Measurements from ENCODE around the gene MLIP.

MLIP gene

DNA sequence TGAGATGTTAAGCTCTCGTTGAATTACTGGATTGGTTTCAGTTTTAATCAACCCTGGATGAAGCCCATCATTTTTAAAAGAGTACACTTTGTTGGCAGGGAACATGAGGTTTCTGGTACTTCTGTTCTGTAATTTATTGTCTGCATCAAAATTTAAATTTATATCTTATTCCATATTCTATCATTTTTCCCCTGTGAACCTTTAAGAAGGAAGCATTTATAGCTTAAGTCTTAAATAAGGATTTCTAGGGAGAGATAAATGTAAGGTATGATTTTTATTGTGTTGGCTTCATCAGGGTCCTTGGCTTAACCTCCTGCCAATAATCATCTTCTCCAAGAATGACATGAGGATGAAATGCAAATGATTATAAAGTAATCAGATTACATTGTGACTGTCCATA, 40.6 kb downstream of the MLIP start:
- no peaks in the 10 kb centered on the region for H3K27me3 ChIP-seq (ENCODE audit: control insufficient read depth, insufficient read depth, low read length)
- no peak overlapping the region for H3K27ac ChIP-seq (ENCODE audit: low read depth, low read length)
- no peaks in the 10 kb centered on the region for H3K4me1 ChIP-seq (ENCODE audit: control insufficient read depth, insufficient read depth, low read length)
- H3K9ac ChIP-seq (ENCODE audit: low read length): no peak overlapping the region
- no peaks in the 10 kb centered on the region for H3K36me3 ChIP-seq (ENCODE audit: control insufficient read depth, insufficient read depth, low read length)
- H3K4me3 ChIP-seq (ENCODE audit: low read depth, low read length): no peak overlapping the region
- no peaks in the 10 kb centered on the region for H3K9me3 ChIP-seq (ENCODE audit: control insufficient read depth, insufficient read depth, low read depth, low read length)

DNA sequence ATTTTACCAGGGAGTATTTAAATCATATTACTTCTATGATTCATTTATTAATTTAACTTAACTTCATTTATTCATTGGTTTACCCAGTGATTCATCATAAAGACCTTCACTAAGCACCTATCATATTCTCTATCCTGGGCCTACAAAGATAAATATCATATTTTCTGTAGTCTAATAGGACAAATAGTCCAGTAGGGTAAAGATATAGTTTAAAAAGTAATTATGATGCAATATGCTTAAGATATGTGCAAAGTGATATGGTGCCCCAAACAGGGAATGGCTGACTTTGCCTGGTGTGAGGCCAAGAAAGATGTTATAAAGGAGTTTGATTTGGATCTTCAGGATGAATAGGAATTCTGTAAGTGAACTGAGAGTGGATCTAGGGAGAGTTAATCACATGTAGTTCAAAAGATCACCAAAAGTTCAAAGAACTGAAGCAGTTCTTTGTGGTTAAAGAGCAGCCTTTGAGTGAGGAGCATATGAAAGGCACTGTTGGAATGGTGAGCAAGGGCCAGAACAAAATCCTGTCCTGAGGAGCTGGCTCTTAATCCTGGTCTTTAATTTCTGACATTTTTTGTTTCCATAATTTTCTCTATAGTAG, 45.5 kb downstream of the MLIP start:
- Histone ChIP-seq H3K27ac (ENCODE audit: low read depth, low read length) (no peak overlapping the region), H3K4me1 (ENCODE audit: control insufficient read depth, insufficient read depth, low read length) (no peaks in the 10 kb centered on the region), H3K4me3 (ENCODE audit: low read depth, low read length) (no peak overlapping the region), H3K9me3 (ENCODE audit: control insufficient read depth, insufficient read depth, low read depth, low read length) (no peaks in the 10 kb centered on the region), H3K9ac (ENCODE audit: low read length) (no peak overlapping the region), H3K36me3 (ENCODE audit: control insufficient read depth, insufficient read depth, low read length) (no peaks in the 10 kb centered on the region), H3K27me3 (ENCODE audit: control insufficient read depth, insufficient read depth, low read length) (no peaks in the 10 kb centered on the region)

DNA sequence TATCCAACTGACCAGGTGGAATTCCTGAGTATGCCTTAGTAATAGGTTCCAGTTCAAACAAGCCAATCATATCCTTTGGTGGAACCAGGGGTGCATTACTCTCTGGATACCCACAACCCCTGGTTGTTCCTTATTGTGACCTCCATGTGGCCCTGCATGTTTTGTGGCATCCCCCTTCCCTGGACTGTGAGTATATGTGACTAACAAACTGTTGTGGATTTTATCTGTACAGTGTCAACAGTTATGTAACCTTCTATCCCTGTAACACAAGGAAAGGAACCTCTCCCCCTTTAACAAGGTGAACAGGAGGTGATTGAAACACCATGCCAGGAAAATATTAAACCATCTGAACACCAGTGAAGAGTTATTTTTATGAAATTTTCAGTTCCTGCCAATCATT, 46.2 kb downstream of the MLIP start:
- no peaks in the 10 kb centered on the region for H3K27me3 ChIP-seq (ENCODE audit: control insufficient read depth, insufficient read depth, low read length)
- H3K9ac ChIP-seq (ENCODE audit: low read length): no peak overlapping the region
- no peak overlapping the region for H3K27ac ChIP-seq (ENCODE audit: low read depth, low read length)
- no peaks in the 10 kb centered on the region for H3K9me3 ChIP-seq (ENCODE audit: control insufficient read depth, insufficient read depth, low read depth, low read length)
- H3K36me3 ChIP-seq (ENCODE audit: control insufficient read depth, insufficient read depth, low read length): no peaks in the 10 kb centered on the region
- H3K4me1 ChIP-seq (ENCODE audit: control insufficient read depth, insufficient read depth, low read length): no peaks in the 10 kb centered on the region
- no peak overlapping the region for H3K4me3 ChIP-seq (ENCODE audit: low read depth, low read length)

DNA sequence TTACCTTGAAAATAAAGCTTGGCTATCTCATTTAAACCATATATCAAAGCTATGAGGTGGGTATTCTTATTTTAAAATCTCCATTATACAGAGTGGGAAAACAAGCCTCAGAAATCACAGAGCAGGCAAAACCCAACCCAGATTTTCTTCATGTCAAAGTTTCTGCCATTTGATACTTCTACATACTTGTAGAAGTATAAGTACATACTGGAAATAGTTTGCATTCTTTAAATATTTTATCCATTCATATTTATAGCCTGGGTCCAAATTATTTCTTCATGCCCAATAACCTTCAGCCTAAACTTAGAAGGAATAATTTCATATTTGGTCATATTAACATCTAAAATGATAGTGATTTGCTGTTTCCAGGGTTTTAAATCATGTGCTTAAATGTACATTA, 61.8 kb downstream of the MLIP start:
- no peaks in the 10 kb centered on the region for H3K36me3 ChIP-seq (ENCODE audit: control insufficient read depth, insufficient read depth, low read length)
- H3K4me3 ChIP-seq (ENCODE audit: low read depth, low read length): no peak overlapping the region
- H3K9ac ChIP-seq (ENCODE audit: low read length): no peak overlapping the region
- no peak overlapping the region for H3K27ac ChIP-seq (ENCODE audit: low read depth, low read length)
- H3K9me3 ChIP-seq (ENCODE audit: control insufficient read depth, insufficient read depth, low read depth, low read length): no peaks in the 10 kb centered on the region
- H3K27me3 ChIP-seq (ENCODE audit: control insufficient read depth, insufficient read depth, low read length): no peaks in the 10 kb centered on the region
- H3K4me1 ChIP-seq (ENCODE audit: control insufficient read depth, insufficient read depth, low read length): no peaks in the 10 kb centered on the region

DNA sequence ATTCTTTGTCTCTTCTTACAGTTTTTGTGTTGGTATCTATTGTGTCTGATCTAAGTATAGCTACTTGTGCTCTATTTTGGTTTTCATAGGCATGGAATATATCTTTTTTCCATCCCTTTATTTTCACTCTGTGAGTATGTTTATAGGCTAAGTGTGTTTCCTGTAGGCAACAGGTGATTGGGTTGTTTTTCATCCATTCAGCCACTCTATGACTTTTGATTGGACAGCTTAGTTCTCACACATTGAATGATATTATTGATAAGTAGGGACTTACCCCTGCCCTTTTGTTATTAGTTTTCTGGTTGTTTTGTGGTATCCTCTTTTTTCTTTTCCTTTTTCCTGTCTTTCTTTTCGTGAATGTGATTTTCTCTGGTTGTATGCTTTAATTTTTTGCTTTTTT, 67.9 kb downstream of the MLIP start:
- no peak overlapping the region for H3K4me3 ChIP-seq (ENCODE audit: low read depth, low read length)
- H3K36me3 ChIP-seq (ENCODE audit: control insufficient read depth, insufficient read depth, low read length): no peaks in the 10 kb centered on the region
- H3K9ac ChIP-seq (ENCODE audit: low read length): no peak overlapping the region
- H3K27ac ChIP-seq (ENCODE audit: low read depth, low read length): no peak overlapping the region
- no peaks in the 10 kb centered on the region for H3K9me3 ChIP-seq (ENCODE audit: control insufficient read depth, insufficient read depth, low read depth, low read length)
- no peaks in the 10 kb centered on the region for H3K27me3 ChIP-seq (ENCODE audit: control insufficient read depth, insufficient read depth, low read length)
- H3K4me1 ChIP-seq (ENCODE audit: control insufficient read depth, insufficient read depth, low read length): peaks cover 7% of the 10 kb centered on the region; the same call in 1 of the 2 replicates

DNA sequence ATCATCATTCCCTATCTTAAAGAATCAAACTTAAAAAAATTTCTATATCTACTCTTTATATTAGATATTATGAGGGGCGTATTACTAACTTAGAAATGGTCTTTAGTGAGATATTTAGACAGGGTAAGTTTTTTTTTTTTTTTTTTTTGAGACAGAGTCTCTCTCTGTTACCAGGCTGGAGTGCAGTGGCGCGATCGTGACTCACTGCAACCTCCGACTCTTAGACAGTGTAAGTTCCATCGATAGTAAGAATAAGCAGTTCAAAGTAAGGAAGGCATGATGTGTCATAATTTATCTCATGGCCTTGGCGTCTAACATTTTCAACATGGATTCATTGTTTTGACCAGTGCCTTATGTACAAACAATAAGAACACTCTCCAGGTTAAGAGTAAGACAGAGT, 72.4 kb downstream of the MLIP start:
- Histone ChIP-seq H3K27me3 (ENCODE audit: control insufficient read depth, insufficient read depth, low read length) (no peaks in the 10 kb centered on the region), H3K4me1 (ENCODE audit: control insufficient read depth, insufficient read depth, low read length) (peaks cover 7% of the 10 kb centered on the region; the same call in 1 of the 2 replicates), H3K9ac (ENCODE audit: low read length) (no peak overlapping the region), H3K4me3 (ENCODE audit: low read depth, low read length) (no peak overlapping the region), H3K27ac (ENCODE audit: low read depth, low read length) (no peak overlapping the region), H3K36me3 (ENCODE audit: control insufficient read depth, insufficient read depth, low read length) (no peaks in the 10 kb centered on the region), H3K9me3 (ENCODE audit: control insufficient read depth, insufficient read depth, low read depth, low read length) (no peaks in the 10 kb centered on the region)

DNA sequence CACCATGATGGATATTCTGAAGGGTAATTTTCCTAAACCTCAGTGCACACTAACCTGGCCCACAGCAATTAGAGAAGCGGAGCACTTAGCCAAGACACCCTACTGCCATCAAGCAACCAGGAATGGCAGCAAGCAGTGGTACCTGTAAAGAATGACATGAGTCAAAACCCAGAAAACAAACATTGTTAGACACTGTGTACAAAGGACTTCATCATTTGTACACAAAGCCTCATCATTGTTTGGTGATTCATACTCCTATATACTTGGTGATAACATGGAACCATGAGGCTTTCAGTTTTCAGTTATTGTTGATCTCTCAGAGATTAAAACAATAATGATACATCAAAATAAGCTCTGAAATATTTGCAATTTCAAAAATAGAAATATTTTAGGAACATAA, 74.6 kb downstream of the MLIP start:
- Histone ChIP-seq H3K9me3 (ENCODE audit: control insufficient read depth, insufficient read depth, low read depth, low read length) (no peaks in the 10 kb centered on the region), H3K4me1 (ENCODE audit: control insufficient read depth, insufficient read depth, low read length) (no peaks in the 10 kb centered on the region), H3K4me3 (ENCODE audit: low read depth, low read length) (no peak overlapping the region), H3K9ac (ENCODE audit: low read length) (no peak overlapping the region), H3K36me3 (ENCODE audit: control insufficient read depth, insufficient read depth, low read length) (no peaks in the 10 kb centered on the region), H3K27ac (ENCODE audit: low read depth, low read length) (no peak overlapping the region), H3K27me3 (ENCODE audit: control insufficient read depth, insufficient read depth, low read length) (no peaks in the 10 kb centered on the region)

DNA sequence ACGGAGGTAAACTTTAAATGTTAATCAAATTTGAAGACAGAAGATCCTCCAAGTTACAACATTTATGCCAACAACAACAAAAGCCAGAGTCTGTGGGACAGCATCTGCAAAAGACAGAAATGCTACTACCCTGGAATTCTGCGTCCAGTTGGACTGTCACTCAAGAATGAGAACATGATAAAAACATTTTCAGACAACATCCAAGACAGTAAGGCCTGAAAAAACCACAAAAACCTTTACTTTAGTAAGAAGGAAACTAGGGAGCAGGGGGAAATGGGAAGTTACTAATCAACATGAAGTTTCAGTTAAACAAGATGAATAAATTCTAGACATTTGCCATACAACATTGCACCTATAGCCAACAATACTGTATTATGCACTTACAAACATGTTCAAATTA, 77.6 kb downstream of the MLIP start:
- Histone ChIP-seq H3K36me3 (ENCODE audit: control insufficient read depth, insufficient read depth, low read length) (no peaks in the 10 kb centered on the region), H3K9ac (ENCODE audit: low read length) (no peak overlapping the region), H3K4me1 (ENCODE audit: control insufficient read depth, insufficient read depth, low read length) (peaks cover 11% of the 10 kb centered on the region; the same call in 1 of the 2 replicates), H3K9me3 (ENCODE audit: control insufficient read depth, insufficient read depth, low read depth, low read length) (no peaks in the 10 kb centered on the region), H3K27me3 (ENCODE audit: control insufficient read depth, insufficient read depth, low read length) (no peaks in the 10 kb centered on the region), H3K4me3 (ENCODE audit: low read depth, low read length) (no peak overlapping the region), H3K27ac (ENCODE audit: low read depth, low read length) (no peak overlapping the region)

DNA sequence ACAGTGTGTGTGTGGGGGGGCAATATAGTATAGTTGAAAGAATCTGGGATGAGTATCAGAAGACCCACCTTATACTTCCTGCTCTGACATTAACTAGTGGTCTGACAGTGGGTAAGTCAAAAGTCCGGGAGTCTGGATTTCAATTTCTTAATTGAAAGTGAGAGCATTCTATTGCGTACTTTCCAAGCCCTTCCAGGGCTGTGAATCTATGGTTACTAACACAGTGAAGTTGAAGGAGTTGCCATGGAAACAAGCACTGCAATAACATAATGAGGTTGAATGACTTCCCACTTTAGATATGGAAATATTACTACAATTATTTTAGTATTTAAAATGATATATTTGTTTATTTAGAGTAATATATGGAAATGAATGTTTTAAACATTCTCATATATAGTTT, 80.2 kb downstream of the MLIP start:
- no peaks in the 10 kb centered on the region for H3K27me3 ChIP-seq (ENCODE audit: control insufficient read depth, insufficient read depth, low read length)
- H3K9me3 ChIP-seq (ENCODE audit: control insufficient read depth, insufficient read depth, low read depth, low read length): no peaks in the 10 kb centered on the region
- H3K4me1 ChIP-seq (ENCODE audit: control insufficient read depth, insufficient read depth, low read length): peaks cover 17% of the 10 kb centered on the region; the same call in 1 of the 2 replicates
- H3K9ac ChIP-seq (ENCODE audit: low read length): no peak overlapping the region
- H3K4me3 ChIP-seq (ENCODE audit: low read depth, low read length): no peak overlapping the region
- H3K36me3 ChIP-seq (ENCODE audit: control insufficient read depth, insufficient read depth, low read length): no peaks in the 10 kb centered on the region
- no peak overlapping the region for H3K27ac ChIP-seq (ENCODE audit: low read depth, low read length)

DNA sequence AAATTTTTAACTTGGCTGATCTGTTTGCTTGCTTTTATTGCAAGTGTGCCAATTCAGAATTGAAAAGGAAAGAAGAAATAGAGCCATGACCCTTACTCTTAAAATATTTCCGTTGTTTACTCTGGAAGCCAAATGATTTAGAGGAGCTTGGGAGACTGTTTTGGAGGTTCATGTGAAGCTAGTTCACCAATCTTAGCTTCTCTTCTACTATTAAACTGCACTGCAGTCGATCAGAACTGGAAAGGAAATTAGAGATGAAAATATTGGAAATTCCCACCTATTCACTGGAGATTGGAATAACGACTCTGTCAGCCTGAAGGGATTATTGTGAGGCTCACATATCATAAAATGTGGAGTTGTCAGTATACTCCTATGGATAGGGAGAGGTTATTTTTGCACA, 81.8 kb downstream of the MLIP start:
- Histone ChIP-seq H3K27ac (ENCODE audit: low read depth, low read length) (no peak overlapping the region), H3K9me3 (ENCODE audit: control insufficient read depth, insufficient read depth, low read depth, low read length) (no peaks in the 10 kb centered on the region), H3K9ac (ENCODE audit: low read length) (no peak overlapping the region), H3K27me3 (ENCODE audit: control insufficient read depth, insufficient read depth, low read length) (no peaks in the 10 kb centered on the region), H3K4me1 (ENCODE audit: control insufficient read depth, insufficient read depth, low read length) (peaks cover 17% of the 10 kb centered on the region; the same call in 1 of the 2 replicates), H3K4me3 (ENCODE audit: low read depth, low read length) (no peak overlapping the region), H3K36me3 (ENCODE audit: control insufficient read depth, insufficient read depth, low read length) (no peaks in the 10 kb centered on the region)

DNA sequence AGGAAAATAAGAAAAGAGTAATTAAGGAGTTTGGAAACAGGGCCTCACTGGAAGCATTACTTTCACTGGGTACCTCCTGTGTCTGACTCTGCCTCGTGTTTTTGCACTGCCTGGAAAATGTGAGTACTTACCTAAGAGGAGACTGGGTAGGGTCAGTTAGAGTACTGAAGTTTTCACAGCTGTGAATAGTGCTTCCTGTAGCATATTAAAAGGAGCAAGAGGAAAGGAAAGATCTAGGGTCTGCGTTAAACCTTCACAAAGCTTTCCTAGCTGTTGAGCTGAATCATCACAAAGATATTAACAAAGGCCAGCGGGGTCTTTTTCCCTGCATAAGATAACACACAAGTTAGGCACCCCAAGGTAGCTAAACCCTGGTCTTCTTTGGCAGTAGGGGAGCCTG, 82.3 kb downstream of the MLIP start:
- H3K27ac ChIP-seq (ENCODE audit: low read depth, low read length): peak overlapping the region; percentile 15; the same call in 1 of the 2 replicates
- H3K4me1 ChIP-seq (ENCODE audit: control insufficient read depth, insufficient read depth, low read length): peaks cover 17% of the 10 kb centered on the region; the same call in 1 of the 2 replicates
- no peaks in the 10 kb centered on the region for H3K36me3 ChIP-seq (ENCODE audit: control insufficient read depth, insufficient read depth, low read length)
- H3K4me3 ChIP-seq (ENCODE audit: low read depth, low read length): no peak overlapping the region
- no peaks in the 10 kb centered on the region for H3K9me3 ChIP-seq (ENCODE audit: control insufficient read depth, insufficient read depth, low read depth, low read length)
- H3K27me3 ChIP-seq (ENCODE audit: control insufficient read depth, insufficient read depth, low read length): no peaks in the 10 kb centered on the region
- no peak overlapping the region for H3K9ac ChIP-seq (ENCODE audit: low read length)

All from HUES6 (cell line).